Spinal cord (tissue), 10 donors: ENCODE measurements around the gene HSPA1L. TPM values are rescaled to one million over a fixed set of nuclear protein-coding genes. Genes with fewer than 3 reads are reported as not detected.
"Not testable (repeated sequence)": the region's sequence is repeated elsewhere in the genome, so short reads cannot be mapped to it uniquely, and the experiment has no call there.

Experiments
- DNase-seq, 6 donors: peaks; one replicate each; pipeline versions ENCODE4 v3.0.0 to v3.0.0-alpha.2; 2013 to 2015; ENCODE audit warnings: low spot score in 6 of 6, low read depth in 4 of 6
- H3K27ac ChIP-seq: one replicate; pipeline ENCODE4 v1.5.1; 2013; ENCODE audit warnings: low read depth, low read length, control low read depth
- H3K27me3 ChIP-seq: one replicate; pipeline ENCODE4 v1.6.1; 2013; ENCODE audit warnings: low read length; ENCODE audit not compliant: control insufficient read depth, insufficient read depth
- H3K36me3 ChIP-seq: one replicate; pipeline ENCODE4 v1.6.1; 2013; ENCODE audit warnings: low read length; ENCODE audit not compliant: control insufficient read depth, insufficient read depth
- H3K4me1 ChIP-seq: one replicate; pipeline ENCODE4 v1.6.1; 2013; ENCODE audit warnings: low read length; ENCODE audit not compliant: control insufficient read depth, insufficient read depth
- H3K4me3 ChIP-seq: one replicate; pipeline ENCODE4 v1.5.1; 2013; ENCODE audit warnings: low read depth, low read length, control low read depth
- H3K9me3 ChIP-seq: one replicate; pipeline ENCODE4 v1.6.1; 2013; ENCODE audit warnings: low read length; ENCODE audit not compliant: control insufficient read depth, insufficient read depth
- WGBS: methylation state at CpG from one replicate; pipeline ENCODE4 v1.1.5; 2013; ENCODE audit warnings: missing lambda C conversion rate; ENCODE audit not compliant: insufficient coverage; 5-methylcytosine and 5-hydroxymethylcytosine counted together
- polyA plus RNA-seq, 2 donors: library from polyadenylated mRNA; unstranded; fragments of 120-200 nt; gene quantifications; one replicate each; pipeline ENCODE4 v1.2.1, GENCODE V29; 2013; ENCODE audit not compliant: insufficient read length in 2 of 2
- total RNA-seq, 2 donors: library from RNA; depleted of rRNA in 1 of 2; stranded (reverse); fragments of 120-200 nt in 1 of 2; fragments of >200 nt in 1 of 2; gene quantifications; one replicate each; pipeline versions ENCODE4 v1.2.3 to v1.2.4, GENCODE V29; 2013 to 2014
- donor health status: healthy.

Gene HSPA1L
- total and polyA plus RNA-seq, 4 donors = 3.3 to 6.1 (median 5.0) TPM

- H3K27ac ChIP-seq = peak overlapping the region; percentile 27
- WGBS = 82% methylated on average over 7 of the region's 37 CpGs
- not testable (repeated sequence) for H3K9me3 ChIP-seq, H3K27me3 ChIP-seq, DNase-seq, H3K36me3 ChIP-seq
- peak overlapping the region; percentile 43 for H3K4me3 ChIP-seq
- peaks cover 35% of the 10 kb centered on the region for H3K4me1 ChIP-seq
Measured at GRCh38 chr6:31817133-31817928, 2.2 kb upstream of the HSPA1L start.

- Histone ChIP-seq H3K9me3 (no peaks in the 10 kb centered on the region), H3K4me1 (peaks cover 23% of the 10 kb centered on the region), H3K36me3 (peaks cover 8% of the 10 kb centered on the region), H3K4me3 (peak overlapping the region; percentile 77), H3K27me3 (no peaks in the 10 kb centered on the region), H3K27ac (peak overlapping the region; percentile 100)
- 0% methylated on average over 12 of the region's 13 CpGs for WGBS
- peak; percentile 90 to 99 (median 92) for DNase-seq
Measured at GRCh38 chr6:31814677-31815024, 432 bp downstream of the HSPA1L start.

- no peak for DNase-seq
- Histone ChIP-seq H3K4me1 (peaks cover 16% of the 10 kb centered on the region), H3K27me3 (no peaks in the 10 kb centered on the region), H3K9me3 (no peaks in the 10 kb centered on the region), H3K4me3 (no peak overlapping the region), H3K27ac (peak overlapping the region; percentile 100), H3K36me3 (peaks cover 8% of the 10 kb centered on the region)
- WGBS = no CpG with 5 or more reads among the region's 7 CpGs
Measured at GRCh38 chr6:31813465-31813849, 1.6 kb downstream of the HSPA1L start.

GRCh38 chr6:31811645-31812044 lies 3.4 kb downstream of the HSPA1L start:
- H3K27ac ChIP-seq = no peak overlapping the region
- no peaks in the 10 kb centered on the region for H3K9me3 ChIP-seq
- 89% methylated on average over 12 of the region's 12 CpGs for WGBS
- peaks cover 8% of the 10 kb centered on the region for H3K36me3 ChIP-seq
- H3K4me1 ChIP-seq = peaks cover 14% of the 10 kb centered on the region
- no peaks in the 10 kb centered on the region for H3K27me3 ChIP-seq
- H3K4me3 ChIP-seq = no peak overlapping the region
- no peak for DNase-seq

- not testable (repeated sequence) for DNase-seq, H3K27me3 ChIP-seq, H3K27ac ChIP-seq, H3K9me3 ChIP-seq, H3K4me3 ChIP-seq
- WGBS = 93% methylated on average over 3 of the region's 10 CpGs
- Histone ChIP-seq H3K4me1 (peaks cover 17% of the 10 kb centered on the region), H3K36me3 (peaks cover 13% of the 10 kb centered on the region)
Measured at GRCh38 chr6:31808599-31808998, 6.5 kb downstream of the HSPA1L start.

- H3K36me3 ChIP-seq = peaks cover 27% of the 10 kb centered on the region
- H3K4me1 ChIP-seq = peaks cover 17% of the 10 kb centered on the region
- under 1% methylated on average over 36 of the region's 51 CpGs for WGBS
- no peaks in the 10 kb centered on the region for H3K27me3 ChIP-seq
- no peaks in the 10 kb centered on the region for H3K9me3 ChIP-seq
- H3K4me3 ChIP-seq = peak within 1 kb of the TSS; percentile 85
- H3K27ac ChIP-seq = peak within 1 kb of the TSS; percentile 95
- peak; percentile 86 to 99 (median 96) for DNase-seq
Measured at GRCh38 chr6:31806470-31807272, 8.4 kb downstream of the HSPA1L start, which contains the start of gene LSM2. LSM2 (minus strand) TSS chr6:31806966; CDS start chr6:31806757, 209 bp downstream.

GRCh38 chr6:31805939-31806469 lies 9.1 kb downstream of the HSPA1L start:
- H3K9me3 ChIP-seq = no peaks in the 10 kb centered on the region
- H3K27me3 ChIP-seq = no peaks in the 10 kb centered on the region
- no peak for DNase-seq
- 17% methylated on average over 6 of the region's 7 CpGs for WGBS
- H3K4me3 ChIP-seq = peak overlapping the region; percentile 85
- peaks cover 17% of the 10 kb centered on the region for H3K4me1 ChIP-seq
- peak overlapping the region; percentile 95 for H3K27ac ChIP-seq
- H3K36me3 ChIP-seq = peaks cover 28% of the 10 kb centered on the region

GRCh38 chr6:31801031-31801927 lies 13.8 kb downstream of the HSPA1L start:
- H3K36me3 ChIP-seq = peaks cover 27% of the 10 kb centered on the region
- H3K9me3 ChIP-seq, DNase-seq, H3K4me1 ChIP-seq, H3K27me3 ChIP-seq, H3K27ac ChIP-seq, H3K4me3 ChIP-seq: not testable (repeated sequence)
- WGBS = 100% methylated on average over 1 of the region's 8 CpGs

GRCh38 chr6:31799781-31800180 lies 15.3 kb downstream of the HSPA1L start:
- DNase-seq = peak in 1 of 6 donors; percentile 45
- WGBS = no CpG with 5 or more reads among the region's 12 CpGs

More at GRCh38 chr6:31799781-31800180, 15.3 kb downstream of the HSPA1L start:
- no peaks in the 10 kb centered on the region for H3K9me3 ChIP-seq
- no peak overlapping the region for H3K27ac ChIP-seq
- no peak overlapping the region for H3K4me3 ChIP-seq
- H3K36me3 ChIP-seq = peaks cover 26% of the 10 kb centered on the region
- no peaks in the 10 kb centered on the region for H3K27me3 ChIP-seq
- peaks cover 12% of the 10 kb centered on the region for H3K4me1 ChIP-seq
